GM12878 (cell line): ENCODE measurements around the gene PRKG1.

Source experiments
- CTCF ChIP-seq, 3 experiments: IDR thresholded peaks in 2 of 3; conservative IDR thresholded peaks in 1 of 3; 2 replicates each; pipeline ENCODE4 v1.5.1; 2011; ENCODE audit warnings: low read depth in 3 of 3, low read length in 3 of 3, mild to moderate bottlenecking in 3 of 3, control low read depth in 2 of 3, moderate library complexity in 2 of 3, inconsistent platforms in 1 of 3, mixed read lengths in 1 of 3; ENCODE audit not compliant: control insufficient read depth in 2 of 3, insufficient read depth in 1 of 3; ENCODE audit errors: extremely low read depth in 1 of 3
- CUX1 ChIP-seq: IDR thresholded peaks from 2 replicates; pipeline ENCODE4 v1.6.1; 2012; ENCODE audit warnings: improper control_type of control experiment, low read depth, low read length; ENCODE audit not compliant: insufficient replicate concordance
- E2F8 ChIP-seq: fragments of 450-650 bp; IDR thresholded peaks from 2 replicates; pipeline ENCODE4 v1.6.1; 2018; ENCODE audit warnings: mild to moderate bottlenecking, low read depth, moderate library complexity; ENCODE audit not compliant: partially characterized antibody
- MXI1 ChIP-seq: fragments of 150-350 bp; IDR thresholded peaks from 2 replicates; pipeline ENCODE4 v1.6.1; 2011; ENCODE audit warnings: low read depth, mild to moderate bottlenecking, inconsistent platforms, low read length, improper control_type of control experiment
- NR2C2 ChIP-seq: IDR thresholded peaks from 2 replicates; pipeline ENCODE4 v1.6.1; 2011; ENCODE audit warnings: borderline replicate concordance, low read depth; ENCODE audit not compliant: control insufficient read depth, insufficient read length
- POLR2AphosphoS2 ChIP-seq: IDR thresholded peaks from 2 replicates; pipeline ENCODE4 v1.6.1; 2011; ENCODE audit warnings: low read depth, mild to moderate bottlenecking, low read length, improper control_type of control experiment, moderate library complexity
- POLR2AphosphoS5 ChIP-seq: IDR thresholded peaks from 2 replicates; pipeline ENCODE4 v1.6.1; 2011; ENCODE audit warnings: mild to moderate bottlenecking, low read length, inconsistent platforms
- RAD51 ChIP-seq: fragments of 450-650 bp; IDR thresholded peaks from 2 replicates; pipeline ENCODE4 v1.6.1; 2016; ENCODE audit warnings: moderate library complexity, mild to moderate bottlenecking, inconsistent platforms
- RFX5 ChIP-seq: IDR thresholded peaks from 2 replicates; pipeline ENCODE4 v1.6.1; 2011; ENCODE audit warnings: low read depth, low read length, improper control_type of control experiment
- ZNF274 ChIP-seq: IDR thresholded peaks from one replicate; pipeline ENCODE4 v1.8.0; 2011; ENCODE audit not compliant: insufficient read length, insufficient read depth
- ZSCAN29 ChIP-seq: fragments of 450-650 bp; IDR thresholded peaks from 2 replicates; pipeline ENCODE4 v1.6.1; 2017; ENCODE audit warnings: mild to moderate bottlenecking, moderate library complexity

- TF ChIP-seq RAD51 (no peak), CTCF (IDR thresholded peaks at IDR 0.05 in 2 of 3, conservative IDR thresholded peaks at IDR 0.05 in 1 of 3; ENCODE audit: control insufficient read depth in 2 of 3, extremely low read depth in 1 of 3, insufficient read depth in 1 of 3, low read depth in 3 of 3, low read length in 3 of 3) (no peak), E2F8 (no peak), ZSCAN29 (no peak), ZNF274 (no peak), MXI1 (no peak), CUX1 (no peak), POLR2AphosphoS2 (no peak), POLR2AphosphoS5 (no peak), NR2C2 (no peak), RFX5 (no peak)
Measured at GRCh38 chr10:51427758-51428157, 353.5 kb downstream of the PRKG1 start.
